Fibroblast of the aortic adventitia (primary cell): Measurements from ENCODE around the gene HYKK. TPM values are rescaled to one million over a fixed set of nuclear protein-coding genes. Genes with fewer than 3 reads are reported as not detected.
A peak's percentile ranks its signal among the peaks of the same experiment; 100 is the strongest.

Source experiments
- DNase-seq: peaks from one replicate; pipeline ENCODE4 v3.0.0-alpha.2; 2010; ENCODE audit warnings: low read depth
- H3K4me3 ChIP-seq: 2 replicates; pipeline ENCODE4 v1.5.1; 2011; ENCODE audit warnings: low read depth, mild to moderate bottlenecking, control low read depth, low read length, moderate library complexity
- CTCF ChIP-seq: IDR thresholded peaks from 2 replicates; pipeline ENCODE4 v1.5.1; 2011; ENCODE audit warnings: mild to moderate bottlenecking, low read length, control low read depth, inconsistent platforms; ENCODE audit not compliant: insufficient read depth
- total RNA-seq: library from RNA; depleted of rRNA; stranded (reverse); fragments of >200 nt; gene quantifications from 2 replicates; pipeline ENCODE4 v1.2.3, GENCODE V29; 2012; ENCODE audit warnings: low replicate concordance

HYKK gene
- total RNA-seq, 1 donor: 3.3 TPM

GRCh38 chr15:78540141-78540870, 32.9 kb downstream of the HYKK start, which contains the start of gene PSMA4:
TSS of gene PSMA4 (plus strand) at chr15:78540444. CDS start at chr15:78541928, 1,484 bp downstream.
- peak; percentile 29 for TF ChIP-seq CTCF
- DNase-seq: peak; percentile 85
- H3K4me3 ChIP-seq: peak within 1 kb of the TSS; percentile 93

- peak overlapping the region; percentile 93 for H3K4me3 ChIP-seq
- TF ChIP-seq CTCF: no peak
- DNase-seq: peak; percentile 41
Measured at GRCh38 chr15:78540871-78541743, 33.7 kb downstream of the HYKK start.

- TF ChIP-seq CTCF: no peak
- no peak for DNase-seq
- peak overlapping the region; percentile 93 for H3K4me3 ChIP-seq
Measured at GRCh38 chr15:78541744-78542034, 34.3 kb downstream of the HYKK start.

GRCh38 chr15:78542647-78543046, 35.3 kb downstream of the HYKK start:
- TF ChIP-seq CTCF: no peak
- DNase-seq: no peak
- H3K4me3 ChIP-seq: peak overlapping the region; percentile 11

- no peak for TF ChIP-seq CTCF
- no peak overlapping the region for H3K4me3 ChIP-seq
- DNase-seq: no peak
Measured at GRCh38 chr15:78550194-78550593, 42.8 kb downstream of the HYKK start.

GRCh38 chr15:78550815-78551214, 43.4 kb downstream of the HYKK start:
- no peak overlapping the region for H3K4me3 ChIP-seq
- no peak for TF ChIP-seq CTCF

More at GRCh38 chr15:78550815-78551214, 43.4 kb downstream of the HYKK start:
- no peak for DNase-seq
